ENCODE data around the gene JAKMIP3. TPM values are rescaled to one million over a fixed set of nuclear protein-coding genes. Genes with fewer than 3 reads are reported as not detected.

JAKMIP3 gene
- 0.03 and 0.04 TPM in 2 replicates for total RNA-seq (2014; rRNA removed; shearing (Covaris generic))

GRCh38 chr10:132065491-132066105 lies at the start of gene JAKMIP3:
Gene JAKMIP3 (plus strand): TSS chr10:132065946. CDS start chr10:132104809, 38,863 bp downstream.

Other genes with a start within 250 kb of the JAKMIP3 start
- gene PPP2R2D, start 164.9 kb upstream of the JAKMIP3 start, total RNA-seq (2014; rRNA removed; shearing (Covaris generic)): 22.9 and 24.4 TPM in 2 replicates
- gene BNIP3, start 84.0 kb upstream of the JAKMIP3 start, total RNA-seq (2014; rRNA removed; shearing (Covaris generic)): 120 and 153 TPM in 2 replicates
- not detected in 2 replicates for gene DPYSL4, start 121.0 kb downstream of the JAKMIP3 start, total RNA-seq (2014; rRNA removed; shearing (Covaris generic))
- 17.8 and 23.6 TPM in 2 replicates for gene STK32C, start 242.0 kb downstream of the JAKMIP3 start, total RNA-seq (2014; rRNA removed; shearing (Covaris generic))

All from A375 (cell line).